Ovary (tissue), 9 donors: ENCODE measurements around the gene ADGRF5. TPM values are rescaled to one million over a fixed set of nuclear protein-coding genes. Genes with fewer than 3 reads are reported as not detected.

Experiments used
- DNase-seq, 5 donors: peaks; one replicate each; pipeline ENCODE4 v3.0.0-alpha.2; 2019 to 2020
- H3K27ac ChIP-seq, 2 donors: fragments of 200-600 bp; one replicate each; pipeline versions ENCODE4 v1.5.1 to v1.8.0; 2019 to 2022
- H3K27me3 ChIP-seq: fragments of 200-600 bp; one replicate; pipeline ENCODE4 v1.8.0; 2022
- H3K36me3 ChIP-seq: fragments of 200-600 bp; sonication (generic); one replicate; pipeline ENCODE4 v1.5.1; 2019
- H3K4me1 ChIP-seq: one replicate; pipeline ENCODE4 v1.8.1; 2013; ENCODE audit warnings: mild to moderate bottlenecking, moderate library complexity; ENCODE audit not compliant: insufficient read depth
- H3K4me3 ChIP-seq: fragments of 200-600 bp; sonication (generic); one replicate; pipeline ENCODE4 v1.5.1; 2017
- H3K9me3 ChIP-seq, 2 donors: fragments of 200-600 bp in 1 of 2; sonication (generic) in 1 of 2; one replicate each; pipeline versions ENCODE4 v1.5.1 to v1.8.1; 2013 to 2019; ENCODE audit warnings: mild to moderate bottlenecking in 1 of 2, moderate library complexity in 1 of 2
- CTCF ChIP-seq, 3 donors: fragments of 450-650 bp in 2 of 3; fragments of 200-600 bp in 1 of 3; IDR thresholded peaks; one replicate each; pipeline versions ENCODE4 v1.5.1 to v1.8.0; 2016 to 2022; ENCODE audit warnings: antibody characterized with exemption in 3 of 3, mild to moderate bottlenecking in 1 of 3
- EP300 ChIP-seq: sonication (generic); formaldehyde crosslinking; IDR thresholded peaks from one replicate; pipeline ENCODE4 v1.6.1; 2017; ENCODE audit warnings: antibody characterized with exemption
- POLR2A ChIP-seq: fragments of 450-650 bp; IDR thresholded peaks from one replicate; pipeline ENCODE4 v1.6.1; 2017; ENCODE audit warnings: antibody characterized with exemption, mild to moderate bottlenecking, moderate library complexity
- WGBS, 3 donors: extraction: QIAGEN DNeasy Blood & Tissue Kit in 1 of 3; methylation state at CpG; one replicate each; pipeline versions ENCODE4 v1.1.5 to v1.1.7; 2013 to 2017; 5-methylcytosine and 5-hydroxymethylcytosine counted together
- intact Hi-C, 4 donors: fragments of 100-400 bp; cut with DNase I; formaldehyde crosslinking; loops; one replicate each; pipeline versions ENCODE4 v1.11.0 to v1.15.1; 2022 to 2023
- polyA plus RNA-seq, 2 donors: library from polyadenylated mRNA; stranded (reverse); fragments of 200-250 nt in 1 of 2; fragments of 350-450 nt in 1 of 2; fragmentation: Illumina TruSeq in 1 of 2; extraction: RNeasy Lipid Tissue Mini Kit (QIAGEN cat#74804) in 1 of 2; gene quantifications; one replicate each; pipeline ENCODE4 v1.2.3, GENCODE V29; 2013 to 2014
- total RNA-seq, 7 donors: library from RNA; depleted of rRNA in 2 of 7; stranded (reverse); fragments of >200 nt in 2 of 7; fragmentation: NEBNext Ultra II Directional in 3 of 7; extraction: Animal tissue kit (Norgen Biotek cat#: 25700) in 3 of 7; gene quantifications; one replicate each; pipeline versions ENCODE4 v1.1.0 to v1.2.4, GENCODE V29; 2016 to 2023
- donor health status: DM: no; HTN: no; CAD: no; lungs with moderate emphysema.
- donor health status: DM: no; HTN: no; CAD: no.
- donor health status: Bipolar disorder and iron deficiency.
- donor health status: DM: yes; HTN: yes; CAD: no.
- donor health status: DM: no; HTN: no; CAD: no.
- donor health status: DM: yes; HTN: yes; CAD: no.

The ADGRF5 gene
- total and polyA plus RNA-seq, 9 donors = 4.7 to 41.2 (median 10.6) TPM

GRCh38 chr6:46893648-46894047 lies 28.1 kb downstream of the ADGRF5 start:
- Histone ChIP-seq H3K27me3 (no peaks in the 10 kb centered on the region), H3K4me1 (no peaks in the 10 kb centered on the region), H3K27ac (no peak overlapping the region), H3K36me3 (no peaks in the 10 kb centered on the region), H3K4me3 (no peak overlapping the region), H3K9me3 (no peaks in the 10 kb centered on the region)
- intact Hi-C loops = loop anchor here in 1 of 4 donors (10.0 kb wide), 1 partner anchor 901 kb away; no protein-coding TSS in a partner anchor
- DNase-seq = no peak
- TF ChIP-seq EP300 (no peak), CTCF (IDR thresholded peaks at IDR 0.05) (no peak), POLR2A (no peak)
- WGBS, 3 donors = 59 to 81% (median 71%) methylated on average over 1 of the region's 1 CpG

- Histone ChIP-seq H3K4me3 (no peak overlapping the region), H3K9me3 (no peaks in the 10 kb centered on the region), H3K27me3 (no peaks in the 10 kb centered on the region), H3K27ac (no peak overlapping the region), H3K36me3 (no peaks in the 10 kb centered on the region), H3K4me1 (no peaks in the 10 kb centered on the region)
- intact Hi-C loops = loop anchor here in 1 of 4 donors (10.0 kb wide), 1 partner anchor 903 kb away; no protein-coding TSS in a partner anchor
- TF ChIP-seq EP300 (no peak), POLR2A (no peak), CTCF (IDR thresholded peaks at IDR 0.05) (no peak)
- DNase-seq = no peak
- 44 to 57% (median 50%) methylated on average over 4 of the region's 4 CpGs for WGBS, 3 donors
These were observed 30.4 kb downstream of the ADGRF5 start for GRCh38 chr6:46891252-46891795.

- no peak for DNase-seq
- WGBS, 3 donors = 70 to 89% (median 76%) methylated on average over 4 of the region's 4 CpGs
- Histone ChIP-seq H3K4me3 (no peak overlapping the region), H3K27me3 (no peaks in the 10 kb centered on the region), H3K9me3 (no peaks in the 10 kb centered on the region), H3K27ac (no peak overlapping the region), H3K4me1 (no peaks in the 10 kb centered on the region), H3K36me3 (no peaks in the 10 kb centered on the region)
- intact Hi-C loops = no loop called here
- TF ChIP-seq CTCF (IDR thresholded peaks at IDR 0.05) = no peak
- no peak for TF ChIP-seq POLR2A
- no peak for TF ChIP-seq EP300
These were observed 33.2 kb downstream of the ADGRF5 start for GRCh38 chr6:46888578-46888977.

- TF ChIP-seq CTCF (IDR thresholded peaks at IDR 0.05) (no peak), EP300 (no peak), POLR2A (no peak)
- no peak for DNase-seq
- 58 to 72% (median 58%) methylated on average over 3 of the region's 3 CpGs for WGBS, 3 donors
- Histone ChIP-seq H3K9me3 (no peaks in the 10 kb centered on the region), H3K4me1 (no peaks in the 10 kb centered on the region), H3K27ac (no peak overlapping the region), H3K36me3 (no peaks in the 10 kb centered on the region), H3K27me3 (no peaks in the 10 kb centered on the region), H3K4me3 (no peak overlapping the region)
- intact Hi-C loops = no loop called here
These were observed 33.7 kb downstream of the ADGRF5 start for GRCh38 chr6:46888031-46888430.
